HL-60 (cell line): ENCODE results near the gene TTLL11.

Experiments used
- DNase-seq, 2 experiments: peaks; one replicate each; pipeline ENCODE4 v3.0.0-alpha.2; 2010 to 2020; ENCODE audit warnings: low read depth in 1 of 2, low spot score in 1 of 2
- H3K27ac ChIP-seq: fragments of 250-450 bp; sonication (Bioruptor Pico); replicated peaks from 2 replicates; pipeline ENCODE4 v1.5.1; 2020; ENCODE audit warnings: mild to moderate bottlenecking, moderate library complexity
- H3K27me3 ChIP-seq: fragments of 250-450 bp; sonication (Bioruptor Pico); 2 replicates; pipeline ENCODE4 v1.5.1; 2021; ENCODE audit warnings: mild to moderate bottlenecking, moderate library complexity; ENCODE audit not compliant: insufficient read depth, poor library complexity, severe bottlenecking
- H3K4me3 ChIP-seq: replicated peaks from 2 replicates; pipeline ENCODE4 v1.5.1; 2011; ENCODE audit warnings: mild to moderate bottlenecking, control low read depth, low read length; ENCODE audit not compliant: insufficient read depth
- GABPA ChIP-seq: IDR thresholded peaks from 2 replicates; pipeline ENCODE4 v1.6.1; 2012; ENCODE audit warnings: low read depth
- POLR2AphosphoS5 ChIP-seq: IDR thresholded peaks from 2 replicates; pipeline ENCODE4 v1.6.1; 2012; ENCODE audit warnings: low read depth
- SPI1 ChIP-seq: IDR thresholded peaks from 2 replicates; pipeline ENCODE4 v1.6.1; 2012; ENCODE audit warnings: low read depth, mild to moderate bottlenecking, borderline replicate concordance
- TF ChIP-seq, protein P1 (sequence below): IDR thresholded peaks from one replicate; pipeline ENCODE4 v1.5.1; 2011; ENCODE audit warnings: low read length, control low read depth, inconsistent platforms; ENCODE audit not compliant: insufficient read depth
- TF ChIP-seq, protein P2 (sequence below): IDR thresholded peaks from 2 replicates; pipeline ENCODE4 v1.6.1; 2012; ENCODE audit warnings: low read depth; ENCODE audit not compliant: insufficient replicate concordance

TTLL11 gene

GRCh38 chr9:122007837-122008236 is 85.3 kb downstream of the TTLL11 start:
- H3K4me3 ChIP-seq, result no peak overlapping the region
- H3K27me3 ChIP-seq, result no peaks in the 10 kb centered on the region
- no peak overlapping the region for H3K27ac ChIP-seq
- DNase-seq, result no peak
- TF ChIP-seq SPI1, result no peak
- TF ChIP-seq, protein P1, sequence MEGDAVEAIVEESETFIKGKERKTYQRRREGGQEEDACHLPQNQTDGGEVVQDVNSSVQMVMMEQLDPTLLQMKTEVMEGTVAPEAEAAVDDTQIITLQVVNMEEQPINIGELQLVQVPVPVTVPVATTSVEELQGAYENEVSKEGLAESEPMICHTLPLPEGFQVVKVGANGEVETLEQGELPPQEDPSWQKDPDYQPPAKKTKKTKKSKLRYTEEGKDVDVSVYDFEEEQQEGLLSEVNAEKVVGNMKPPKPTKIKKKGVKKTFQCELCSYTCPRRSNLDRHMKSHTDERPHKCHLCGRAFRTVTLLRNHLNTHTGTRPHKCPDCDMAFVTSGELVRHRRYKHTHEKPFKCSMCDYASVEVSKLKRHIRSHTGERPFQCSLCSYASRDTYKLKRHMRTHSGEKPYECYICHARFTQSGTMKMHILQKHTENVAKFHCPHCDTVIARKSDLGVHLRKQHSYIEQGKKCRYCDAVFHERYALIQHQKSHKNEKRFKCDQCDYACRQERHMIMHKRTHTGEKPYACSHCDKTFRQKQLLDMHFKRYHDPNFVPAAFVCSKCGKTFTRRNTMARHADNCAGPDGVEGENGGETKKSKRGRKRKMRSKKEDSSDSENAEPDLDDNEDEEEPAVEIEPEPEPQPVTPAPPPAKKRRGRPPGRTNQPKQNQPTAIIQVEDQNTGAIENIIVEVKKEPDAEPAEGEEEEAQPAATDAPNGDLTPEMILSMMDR, result no peak

DNA sequence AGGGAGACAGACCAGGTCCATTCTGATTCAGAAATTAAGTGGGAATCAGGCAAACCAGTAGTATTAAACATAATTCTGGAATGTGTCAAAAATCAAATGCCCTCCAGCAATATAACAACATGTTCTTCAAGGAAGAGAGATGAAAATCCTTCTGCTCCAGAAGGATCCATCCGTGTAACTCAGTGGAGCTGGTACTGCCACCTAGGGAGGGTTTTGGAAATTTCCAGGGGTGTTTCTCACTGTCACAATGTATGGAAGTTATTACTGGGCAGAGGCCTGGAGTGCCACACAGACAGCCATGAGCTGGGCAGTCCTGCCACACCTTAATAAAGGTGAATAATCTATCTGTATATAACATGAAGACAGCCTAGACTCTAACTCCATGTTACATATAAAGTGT is 87.5 kb downstream of the TTLL11 start:
- no peaks in the 10 kb centered on the region for H3K27me3 ChIP-seq
- H3K27ac ChIP-seq, result no peak overlapping the region
- TF ChIP-seq, protein P1, result no peak
- TF ChIP-seq SPI1, result no peak
- no peak for TF ChIP-seq POLR2AphosphoS5
- TF ChIP-seq, protein P2, sequence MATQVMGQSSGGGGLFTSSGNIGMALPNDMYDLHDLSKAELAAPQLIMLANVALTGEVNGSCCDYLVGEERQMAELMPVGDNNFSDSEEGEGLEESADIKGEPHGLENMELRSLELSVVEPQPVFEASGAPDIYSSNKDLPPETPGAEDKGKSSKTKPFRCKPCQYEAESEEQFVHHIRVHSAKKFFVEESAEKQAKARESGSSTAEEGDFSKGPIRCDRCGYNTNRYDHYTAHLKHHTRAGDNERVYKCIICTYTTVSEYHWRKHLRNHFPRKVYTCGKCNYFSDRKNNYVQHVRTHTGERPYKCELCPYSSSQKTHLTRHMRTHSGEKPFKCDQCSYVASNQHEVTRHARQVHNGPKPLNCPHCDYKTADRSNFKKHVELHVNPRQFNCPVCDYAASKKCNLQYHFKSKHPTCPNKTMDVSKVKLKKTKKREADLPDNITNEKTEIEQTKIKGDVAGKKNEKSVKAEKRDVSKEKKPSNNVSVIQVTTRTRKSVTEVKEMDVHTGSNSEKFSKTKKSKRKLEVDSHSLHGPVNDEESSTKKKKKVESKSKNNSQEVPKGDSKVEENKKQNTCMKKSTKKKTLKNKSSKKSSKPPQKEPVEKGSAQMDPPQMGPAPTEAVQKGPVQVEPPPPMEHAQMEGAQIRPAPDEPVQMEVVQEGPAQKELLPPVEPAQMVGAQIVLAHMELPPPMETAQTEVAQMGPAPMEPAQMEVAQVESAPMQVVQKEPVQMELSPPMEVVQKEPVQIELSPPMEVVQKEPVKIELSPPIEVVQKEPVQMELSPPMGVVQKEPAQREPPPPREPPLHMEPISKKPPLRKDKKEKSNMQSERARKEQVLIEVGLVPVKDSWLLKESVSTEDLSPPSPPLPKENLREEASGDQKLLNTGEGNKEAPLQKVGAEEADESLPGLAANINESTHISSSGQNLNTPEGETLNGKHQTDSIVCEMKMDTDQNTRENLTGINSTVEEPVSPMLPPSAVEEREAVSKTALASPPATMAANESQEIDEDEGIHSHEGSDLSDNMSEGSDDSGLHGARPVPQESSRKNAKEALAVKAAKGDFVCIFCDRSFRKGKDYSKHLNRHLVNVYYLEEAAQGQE, result no peak
- no peak for TF ChIP-seq GABPA
- H3K4me3 ChIP-seq, result no peak overlapping the region
- no peak for DNase-seq

DNA sequence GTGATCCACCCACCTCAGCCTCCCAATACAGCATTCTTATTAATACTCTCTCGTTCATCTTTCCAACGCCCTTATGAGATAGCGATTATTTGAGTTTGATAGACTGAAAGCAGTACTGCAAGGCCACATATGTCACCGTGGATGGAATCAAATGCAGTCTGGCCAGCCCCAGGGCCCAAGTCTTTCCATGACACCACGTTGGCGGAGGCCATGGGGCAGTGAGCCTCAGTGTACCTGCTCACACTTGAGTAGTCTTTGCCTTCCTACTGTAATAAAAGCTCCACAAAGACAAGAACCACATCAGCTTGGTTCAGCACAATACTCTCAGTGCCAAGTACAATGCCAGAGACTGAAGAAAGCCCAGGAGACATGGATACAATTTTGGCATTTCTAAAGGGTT is 88.5 kb downstream of the TTLL11 start:
- Histone ChIP-seq H3K4me3 (no peak overlapping the region), H3K27ac (no peak overlapping the region), H3K27me3 (no peaks in the 10 kb centered on the region)
- no peak for DNase-seq
- TF ChIP-seq GABPA (no peak), POLR2AphosphoS5 (no peak), SPI1 (no peak)
- TF ChIP-seq, protein P1, result no peak
- TF ChIP-seq, protein P2, result no peak

- H3K27ac ChIP-seq, result no peak overlapping the region
- TF ChIP-seq, protein P2, result no peak
- no peak for TF ChIP-seq POLR2AphosphoS5
- no peak for TF ChIP-seq SPI1
- TF ChIP-seq, protein P1, result no peak
- no peak for TF ChIP-seq GABPA
- no peak for DNase-seq
Measured at GRCh38 chr9:122001491-122002201, 91.5 kb downstream of the TTLL11 start.

More at GRCh38 chr9:122001491-122002201, 91.5 kb downstream of the TTLL11 start:
- Histone ChIP-seq H3K27me3 (no peaks in the 10 kb centered on the region), H3K4me3 (no peak overlapping the region)
